Caco-2 (cell line): ENCODE results near the gene TNS1. TPM values are rescaled to one million over a fixed set of nuclear protein-coding genes. Genes with fewer than 3 reads are reported as not detected.
A peak's percentile ranks its signal among the peaks of the same experiment; 100 is the strongest.

Experiments
- BruUV-seq: library from RNA; stranded (reverse); fragments of 400-500 nt; replicated peaks from 2 replicates; lab custom pipeline; 2021; lab: Mats Ljungman, UMichigan
- CTCF ChIA-PET: fragments of 300-600 bp; sonication (Branson Sonifier 250); formaldehyde crosslinking; loops from one replicate; lab custom pipeline; 2022; ENCODE audit warnings: antibody characterized with exemption; lab: Charles Lee
- POLR2A ChIA-PET: fragments of 300-600 bp; sonication (Branson Sonifier 250); formaldehyde crosslinking; loops from one replicate; lab custom pipeline; 2022; ENCODE audit warnings: antibody characterized with exemption; lab: Charles Lee
- DNase-seq, 2 experiments: peaks; one replicate each; pipeline versions ENCODE4 v3.0.0 to v3.0.0-alpha.2; 2020 to 2022
- H3K27me3 ChIP-seq: replicated peaks from 2 replicates; pipeline ENCODE4 v1.6.0; 2011; ENCODE audit warnings: low read length; ENCODE audit not compliant: control insufficient read depth, insufficient read depth
- H3K36me3 ChIP-seq: 2 replicates; pipeline ENCODE4 v1.5.1; 2011; ENCODE audit warnings: low read length; ENCODE audit not compliant: control insufficient read depth, insufficient read depth
- H3K4me1 ChIP-seq: fragments of 250-450 bp; sonication (Bioruptor Pico); 2 replicates; pipeline ENCODE4 v1.5.1; 2020; ENCODE audit warnings: mild to moderate bottlenecking
- H3K4me3 ChIP-seq: 2 replicates; pipeline ENCODE4 v1.5.1; 2011; ENCODE audit warnings: low read depth, mild to moderate bottlenecking, control low read depth, low read length
- H3K9me3 ChIP-seq: fragments of 250-450 bp; sonication (Bioruptor Pico); 2 replicates; pipeline ENCODE4 v1.5.1; 2020; ENCODE audit warnings: mild to moderate bottlenecking, moderate library complexity
- H3K27ac Mint-ChIP-seq: one replicate; pipeline ENCODE4 v1.8.0; 2022; ENCODE audit warnings: mixed read lengths; ENCODE audit not compliant: unreplicated experiment
- H3K27me3 Mint-ChIP-seq: one replicate; pipeline ENCODE4 v1.8.0; 2022; ENCODE audit warnings: mixed read lengths; ENCODE audit not compliant: insufficient read depth, unreplicated experiment
- H3K36me3 Mint-ChIP-seq: one replicate; pipeline ENCODE4 v1.8.0; 2022; ENCODE audit warnings: mild to moderate bottlenecking, mixed read lengths; ENCODE audit not compliant: insufficient read depth, unreplicated experiment
- H3K4me1 Mint-ChIP-seq: one replicate; pipeline ENCODE4 v1.8.0; 2022; ENCODE audit warnings: low read depth, mixed read lengths; ENCODE audit not compliant: unreplicated experiment
- H3K4me3 Mint-ChIP-seq: one replicate; pipeline ENCODE4 v1.8.0; 2022; ENCODE audit warnings: mild to moderate bottlenecking, moderate library complexity, mixed read lengths; ENCODE audit not compliant: unreplicated experiment
- H3K9me3 Mint-ChIP-seq: one replicate; pipeline ENCODE4 v1.8.0; 2022; ENCODE audit warnings: mixed read lengths; ENCODE audit not compliant: unreplicated experiment
- intact Hi-C: fragments of 100-400 bp; cut with micrococcal nuclease; formaldehyde crosslinking; loops from one replicate; pipeline ENCODE4 v1.10.0; 2022; ENCODE audit not compliant: unreplicated experiment
- total RNA-seq: library from RNA; stranded (reverse); gene quantifications from 2 replicates; pipeline ENCODE4 v1.2.3, GENCODE V29; 2022
- TF ChIP-seq, protein P1 (sequence below), 2 experiments: fragments of 200-600 bp in 1 of 2; IDR thresholded peaks; 1 replicate in 1 of 2; 2 replicates in 1 of 2; pipeline versions ENCODE4 v1.5.1 to v1.8.0; 2011 to 2022; ENCODE audit warnings: antibody characterized with exemption in 1 of 2, control low read depth in 1 of 2, inconsistent platforms in 1 of 2, low read depth in 1 of 2, low read length in 1 of 2, mild to moderate bottlenecking in 1 of 2, moderate library complexity in 1 of 2; ENCODE audit not compliant: insufficient read depth in 1 of 2, severe bottlenecking in 1 of 2, unreplicated experiment in 1 of 2

The TNS1 gene
- total RNA-seq, 1 experiment from 2014 or later, result 16.1 TPM

DNA sequence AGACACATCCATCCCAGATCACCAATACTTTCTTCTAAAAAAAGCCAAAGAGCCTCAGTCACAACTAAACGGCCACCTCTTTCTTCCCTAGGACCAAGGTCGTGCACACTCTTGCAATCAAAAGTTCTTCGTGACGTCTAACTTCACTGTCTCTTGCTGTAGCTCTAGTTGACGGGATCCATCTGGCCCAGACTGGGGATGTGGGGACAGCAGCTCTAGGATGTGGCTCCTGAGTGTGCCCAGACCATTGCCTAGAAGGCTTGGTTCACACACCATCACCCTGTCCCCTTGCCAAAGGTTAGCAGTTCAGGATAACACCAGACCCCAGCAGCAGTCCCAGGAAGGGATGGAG, 98.2 kb downstream of the TNS1 start:
- H3K4me1 ChIP-seq, result peaks cover 46% of the 10 kb centered on the region
- CTCF ChIA-PET, result no interaction called here
- H3K9me3 ChIP-seq, result no peaks in the 10 kb centered on the region
- no TSS peak for BruUV-seq
- TF ChIP-seq, protein P1, sequence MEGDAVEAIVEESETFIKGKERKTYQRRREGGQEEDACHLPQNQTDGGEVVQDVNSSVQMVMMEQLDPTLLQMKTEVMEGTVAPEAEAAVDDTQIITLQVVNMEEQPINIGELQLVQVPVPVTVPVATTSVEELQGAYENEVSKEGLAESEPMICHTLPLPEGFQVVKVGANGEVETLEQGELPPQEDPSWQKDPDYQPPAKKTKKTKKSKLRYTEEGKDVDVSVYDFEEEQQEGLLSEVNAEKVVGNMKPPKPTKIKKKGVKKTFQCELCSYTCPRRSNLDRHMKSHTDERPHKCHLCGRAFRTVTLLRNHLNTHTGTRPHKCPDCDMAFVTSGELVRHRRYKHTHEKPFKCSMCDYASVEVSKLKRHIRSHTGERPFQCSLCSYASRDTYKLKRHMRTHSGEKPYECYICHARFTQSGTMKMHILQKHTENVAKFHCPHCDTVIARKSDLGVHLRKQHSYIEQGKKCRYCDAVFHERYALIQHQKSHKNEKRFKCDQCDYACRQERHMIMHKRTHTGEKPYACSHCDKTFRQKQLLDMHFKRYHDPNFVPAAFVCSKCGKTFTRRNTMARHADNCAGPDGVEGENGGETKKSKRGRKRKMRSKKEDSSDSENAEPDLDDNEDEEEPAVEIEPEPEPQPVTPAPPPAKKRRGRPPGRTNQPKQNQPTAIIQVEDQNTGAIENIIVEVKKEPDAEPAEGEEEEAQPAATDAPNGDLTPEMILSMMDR (IDR thresholded peaks at IDR 0.05; ENCODE audit: insufficient read depth in 1 of 2, low read depth in 1 of 2, low read length in 1 of 2, severe bottlenecking in 1 of 2, unreplicated experiment in 1 of 2), result no peak
- H3K27me3 ChIP-seq, result no peaks in the 10 kb centered on the region
- DNase-seq, result no peak
- no peak overlapping the region for H3K4me3 ChIP-seq
- Mint-ChIP-seq H3K9me3 (no peaks in the 10 kb centered on the region), H3K27ac (peak overlapping the region; percentile 1), H3K4me3 (no peak overlapping the region), H3K36me3 (no peaks in the 10 kb centered on the region), H3K4me1 (peaks cover 26% of the 10 kb centered on the region), H3K27me3 (no peaks in the 10 kb centered on the region)
- H3K36me3 ChIP-seq, result no peaks in the 10 kb centered on the region
- POLR2A ChIA-PET, result no interaction called here
- intact Hi-C loops, result no loop called here

DNA sequence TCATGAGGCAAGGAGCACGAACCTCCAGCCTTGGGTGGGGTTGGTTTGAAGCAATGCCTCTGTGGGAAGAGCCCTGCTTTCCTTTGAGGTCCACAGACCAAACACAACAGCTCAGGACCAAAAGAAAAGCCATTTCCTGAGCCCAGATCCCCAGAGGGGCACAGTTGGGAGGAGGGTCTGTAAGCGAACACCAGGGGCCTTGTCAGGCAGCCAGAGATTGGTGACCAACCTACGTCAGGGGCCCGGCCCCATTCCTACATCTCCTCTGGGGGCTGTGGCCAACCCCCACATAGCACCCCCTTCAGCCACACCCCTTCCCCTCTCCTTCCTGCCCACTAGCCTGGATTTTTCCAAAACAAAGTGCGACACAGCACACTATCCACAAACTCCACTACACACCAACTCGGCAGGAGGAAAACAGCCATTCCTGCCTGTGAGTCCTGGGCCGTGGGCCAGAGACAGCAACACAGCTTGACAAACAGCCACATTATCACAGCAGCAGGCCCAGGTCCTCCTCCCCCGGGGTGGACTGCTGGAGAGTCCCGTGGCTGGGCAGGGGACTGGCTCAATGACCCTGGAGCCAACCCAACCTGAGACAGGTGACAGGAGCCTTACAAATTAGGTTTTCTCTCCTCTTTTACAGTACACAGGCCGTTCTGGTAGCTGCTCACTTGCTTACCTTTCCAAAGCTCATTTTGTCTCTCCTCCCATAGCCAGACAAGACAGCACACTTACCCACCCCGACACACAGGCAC, 98.8 kb downstream of the TNS1 start:
- no peaks in the 10 kb centered on the region for H3K36me3 ChIP-seq
- CTCF ChIA-PET, result no interaction called here
- Mint-ChIP-seq H3K27ac (peak overlapping the region; percentile 1), H3K4me1 (peaks cover 26% of the 10 kb centered on the region), H3K36me3 (no peaks in the 10 kb centered on the region), H3K27me3 (no peaks in the 10 kb centered on the region), H3K4me3 (no peak overlapping the region), H3K9me3 (no peaks in the 10 kb centered on the region)
- POLR2A ChIA-PET, result no interaction called here
- no peak overlapping the region for H3K4me3 ChIP-seq
- intact Hi-C loops, result loop anchor here (2.0 kb wide), 2 partner anchors 15 to 41 kb away; no protein-coding TSS in a partner anchor
- DNase-seq, result no peak
- TF ChIP-seq, protein P1 (IDR thresholded peaks at IDR 0.05; ENCODE audit: insufficient read depth in 1 of 2, low read depth in 1 of 2, low read length in 1 of 2, severe bottlenecking in 1 of 2, unreplicated experiment in 1 of 2), result no peak
- no TSS peak for BruUV-seq
- H3K4me1 ChIP-seq, result peaks cover 52% of the 10 kb centered on the region
- no peaks in the 10 kb centered on the region for H3K27me3 ChIP-seq
- no peaks in the 10 kb centered on the region for H3K9me3 ChIP-seq

DNA sequence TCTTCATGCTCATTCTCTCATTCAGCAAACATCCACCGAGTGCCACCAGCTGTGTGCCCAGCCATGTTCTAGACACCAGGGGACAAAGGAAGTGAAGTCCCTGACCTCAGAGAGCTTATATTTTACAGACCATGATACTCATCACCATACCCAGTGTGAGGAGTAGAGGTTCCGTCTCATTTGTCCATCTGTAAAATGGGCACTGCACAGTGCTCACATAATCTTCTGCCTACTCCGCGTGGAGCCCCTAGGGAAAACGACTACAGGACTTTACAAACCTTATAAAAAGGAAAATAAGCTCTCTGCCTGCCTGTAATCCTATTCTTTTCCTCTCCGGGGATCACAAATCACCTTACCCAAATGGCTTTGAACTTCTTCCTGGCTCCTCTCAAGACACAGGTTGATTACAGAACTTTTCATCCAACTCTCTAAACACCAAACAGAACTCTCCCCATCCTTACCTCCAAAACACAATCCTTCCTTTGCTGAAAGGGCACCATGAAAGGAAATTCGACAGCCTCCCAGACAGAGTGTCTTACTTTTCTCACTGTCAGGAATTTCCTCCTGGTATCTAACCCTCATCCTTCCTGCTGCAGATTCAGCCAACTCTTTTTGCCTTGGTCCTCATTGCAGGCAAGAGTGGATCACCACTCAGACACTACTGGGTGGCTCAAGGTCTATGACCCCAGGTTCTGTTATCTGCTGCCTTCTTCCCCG, 99.5 kb downstream of the TNS1 start:
- Mint-ChIP-seq H3K4me3 (no peak overlapping the region), H3K4me1 (peaks cover 26% of the 10 kb centered on the region), H3K27me3 (no peaks in the 10 kb centered on the region), H3K9me3 (no peaks in the 10 kb centered on the region), H3K36me3 (no peaks in the 10 kb centered on the region), H3K27ac (peak overlapping the region; percentile 86)
- no peaks in the 10 kb centered on the region for H3K36me3 ChIP-seq
- ChIA-PET POLR2A (no interaction called here), CTCF (interaction anchor here (1.0 kb wide), 2 partner anchors 44 to 84 kb away, joined by 3 to 4 read pairs; no protein-coding TSS in a partner anchor)
- H3K9me3 ChIP-seq, result no peaks in the 10 kb centered on the region
- no peak for DNase-seq
- BruUV-seq, result no TSS peak
- peaks cover 59% of the 10 kb centered on the region for H3K4me1 ChIP-seq
- TF ChIP-seq, protein P1 (IDR thresholded peaks at IDR 0.05; ENCODE audit: insufficient read depth in 1 of 2, low read depth in 1 of 2, low read length in 1 of 2, severe bottlenecking in 1 of 2, unreplicated experiment in 1 of 2), result no peak
- intact Hi-C loops, result loop anchor here (2.0 kb wide), 2 partner anchors 14 to 42 kb away; no protein-coding TSS in a partner anchor
- H3K4me3 ChIP-seq, result no peak overlapping the region
- H3K27me3 ChIP-seq, result no peaks in the 10 kb centered on the region
